Keratinocyte (primary cell): ENCODE results near the gene CRADD. TPM values are rescaled to one million over a fixed set of nuclear protein-coding genes. Genes with fewer than 3 reads are reported as not detected.

Experiments
- DNase-seq: peaks from one replicate; pipeline ENCODE4 v3.0.0-alpha.2; 2011; ENCODE audit warnings: low read depth, missing footprints, low spot score
- FAIRE-seq: peaks from 2 replicates; lab custom pipeline; 2011; peaks lifted over from hg19 to GRCh38; lab: Jason Lieb, UNC
- H2AFZ ChIP-seq: 2 replicates; pipeline ENCODE4 v1.6.0; 2012; ENCODE audit warnings: low read length, control low read depth, inconsistent platforms; ENCODE audit not compliant: control insufficient read depth
- H3K27ac ChIP-seq: 2 replicates; pipeline ENCODE4 v1.5.1; 2011; ENCODE audit warnings: low read length; ENCODE audit not compliant: control insufficient read depth, insufficient read depth
- H3K27me3 ChIP-seq: 3 replicates; pipeline ENCODE4 v1.6.0; 2011; ENCODE audit warnings: low read length; ENCODE audit not compliant: control insufficient read depth, insufficient read depth; ENCODE audit errors: extremely low read depth
- H3K36me3 ChIP-seq, 2 experiments: 2 replicates in 1 of 2; 3 replicates in 1 of 2; pipeline ENCODE4 v1.5.1; 2011; ENCODE audit warnings: low read length in 2 of 2, mild to moderate bottlenecking in 1 of 2; ENCODE audit not compliant: control insufficient read depth in 2 of 2, insufficient read depth in 2 of 2; ENCODE audit errors: extremely low read depth in 1 of 2
- H3K4me1 ChIP-seq: 3 replicates; pipeline ENCODE4 v1.5.1; 2011; ENCODE audit warnings: low read length; ENCODE audit not compliant: control insufficient read depth, insufficient read depth; ENCODE audit errors: extremely low read depth
- H3K4me2 ChIP-seq: 3 replicates; pipeline ENCODE4 v1.6.0; 2011; ENCODE audit warnings: low read depth, low read length; ENCODE audit not compliant: control insufficient read depth, insufficient read depth; ENCODE audit errors: extremely low read depth
- H3K4me3 ChIP-seq, 3 experiments: fragments of 200-600 bp in 1 of 3; sonication (generic) in 1 of 3; 2 replicates in 2 of 3; 3 replicates in 1 of 3; pipeline ENCODE4 v1.5.1; 2011 to 2016; ENCODE audit warnings: low read length in 3 of 3, mild to moderate bottlenecking in 3 of 3, control low read depth in 2 of 3, inconsistent platforms in 1 of 3, low read depth in 1 of 3, mixed read lengths in 1 of 3, mixed run types in 1 of 3, moderate library complexity in 1 of 3; ENCODE audit not compliant: control insufficient read depth in 2 of 3, insufficient read depth in 2 of 3; ENCODE audit errors: extremely low read depth in 1 of 3
- H3K79me2 ChIP-seq: 2 replicates; pipeline ENCODE4 v1.6.0; 2012; ENCODE audit warnings: low read length; ENCODE audit not compliant: control insufficient read depth, insufficient read depth
- H3K9ac ChIP-seq: 3 replicates; pipeline ENCODE4 v1.6.0; 2011; ENCODE audit warnings: low read length; ENCODE audit not compliant: control insufficient read depth, insufficient read depth; ENCODE audit errors: extremely low read depth
- H3K9me1 ChIP-seq: 3 replicates; pipeline ENCODE4 v1.6.0; 2011; ENCODE audit warnings: low read length; ENCODE audit not compliant: control insufficient read depth, insufficient read depth; ENCODE audit errors: extremely low read depth
- H3K9me3 ChIP-seq: 2 replicates; pipeline ENCODE4 v1.5.1; 2012; ENCODE audit warnings: low read depth, low read length; ENCODE audit not compliant: control insufficient read depth
- H4K20me1 ChIP-seq: 3 replicates; pipeline ENCODE4 v1.6.0; 2011; ENCODE audit warnings: low read length; ENCODE audit not compliant: control insufficient read depth, insufficient read depth; ENCODE audit errors: extremely low read depth
- EZH2 ChIP-seq: IDR thresholded peaks from one replicate; pipeline ENCODE4 v1.6.1; 2012; ENCODE audit warnings: inconsistent platforms, mild to moderate bottlenecking, low read length, moderate library complexity
- dilution Hi-C: fragments of 300-500 bp; cut with MboI; formaldehyde crosslinking; loops from one replicate; pipeline ENCODE4 v1.7.0; 2020; ENCODE audit warnings: low sequenced_read_pairs; ENCODE audit not compliant: extremely low pct_ligation_motif_present
- polyA plus RNA-seq, 5 experiments: library from polyadenylated mRNA; depleted of rRNA in 3 of 5; stranded (reverse) in 3 of 5; stranded (forward) in 1 of 5; unstranded in 1 of 5; fragments of >200 nt; gene quantifications; 1 replicate in 1 of 5; 2 replicates in 3 of 5; 3 replicates in 1 of 5; pipeline versions ENCODE4 v1.2.1 to v1.2.3, GENCODE V29; 2011 to 2012; ENCODE audit warnings: missing spikeins in 2 of 5, low read depth in 1 of 5, low replicate concordance in 1 of 5
- TF ChIP-seq, protein P1 (sequence below), 3 experiments: IDR thresholded peaks in 1 of 3; conservative IDR thresholded peaks in 1 of 3; optimal IDR thresholded peaks in 1 of 3; 2 replicates in 2 of 3; 3 replicates in 1 of 3; pipeline versions ENCODE3 to v1.5.1; 2011; ENCODE audit warnings: low read length in 3 of 3, mild to moderate bottlenecking in 3 of 3, moderate library complexity in 2 of 3, control low read depth in 1 of 3, inconsistent platforms in 1 of 3; ENCODE audit not compliant: insufficient read depth in 2 of 3; ENCODE audit errors: extremely low read depth in 1 of 3

The CRADD gene
- polyA plus RNA-seq, 1 donor (not counting 4 experiments of a cell fraction or from before 2014, with no cell fraction given) = 11.2 TPM

GRCh38 chr12:93921521-93921920 is 244.3 kb downstream of the CRADD start:
- Histone ChIP-seq H3K9me3 (no peaks in the 10 kb centered on the region), H3K36me3 (no peaks in the 10 kb centered on the region), H3K4me2 (no peak overlapping the region), H3K9me1 (no peaks in the 10 kb centered on the region), H3K4me3 (no peak overlapping the region), H3K27ac (no peak overlapping the region), H3K79me2 (no peaks in the 10 kb centered on the region), H4K20me1 (no peaks in the 10 kb centered on the region), H3K9ac (no peak overlapping the region), H3K27me3 (no peaks in the 10 kb centered on the region), H2AFZ (no peak overlapping the region), H3K4me1 (peaks cover 2% of the 10 kb centered on the region)
- FAIRE-seq (no peak), DNase-seq (no peak)
- dilution Hi-C loops = no loop called here
- TF ChIP-seq EZH2 = no peak
- TF ChIP-seq, protein P1, sequence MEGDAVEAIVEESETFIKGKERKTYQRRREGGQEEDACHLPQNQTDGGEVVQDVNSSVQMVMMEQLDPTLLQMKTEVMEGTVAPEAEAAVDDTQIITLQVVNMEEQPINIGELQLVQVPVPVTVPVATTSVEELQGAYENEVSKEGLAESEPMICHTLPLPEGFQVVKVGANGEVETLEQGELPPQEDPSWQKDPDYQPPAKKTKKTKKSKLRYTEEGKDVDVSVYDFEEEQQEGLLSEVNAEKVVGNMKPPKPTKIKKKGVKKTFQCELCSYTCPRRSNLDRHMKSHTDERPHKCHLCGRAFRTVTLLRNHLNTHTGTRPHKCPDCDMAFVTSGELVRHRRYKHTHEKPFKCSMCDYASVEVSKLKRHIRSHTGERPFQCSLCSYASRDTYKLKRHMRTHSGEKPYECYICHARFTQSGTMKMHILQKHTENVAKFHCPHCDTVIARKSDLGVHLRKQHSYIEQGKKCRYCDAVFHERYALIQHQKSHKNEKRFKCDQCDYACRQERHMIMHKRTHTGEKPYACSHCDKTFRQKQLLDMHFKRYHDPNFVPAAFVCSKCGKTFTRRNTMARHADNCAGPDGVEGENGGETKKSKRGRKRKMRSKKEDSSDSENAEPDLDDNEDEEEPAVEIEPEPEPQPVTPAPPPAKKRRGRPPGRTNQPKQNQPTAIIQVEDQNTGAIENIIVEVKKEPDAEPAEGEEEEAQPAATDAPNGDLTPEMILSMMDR (optimal IDR thresholded peaks at IDR 0.05 in 1 of 3, IDR thresholded peaks at IDR 0.05 in 1 of 3, conservative IDR thresholded peaks at IDR 0.05 in 1 of 3; ENCODE audit: extremely low read depth in 1 of 3, insufficient read depth in 2 of 3, low read length in 3 of 3) = no peak

GRCh38 chr12:93922583-93923006 is 245.4 kb downstream of the CRADD start:
- H3K27me3 ChIP-seq = no peaks in the 10 kb centered on the region
- no peak for FAIRE-seq

More at GRCh38 chr12:93922583-93923006, 245.4 kb downstream of the CRADD start:
- dilution Hi-C loops = no loop called here
- no peaks in the 10 kb centered on the region for H3K4me1 ChIP-seq
- no peak overlapping the region for H3K9ac ChIP-seq
- DNase-seq = no peak
- no peaks in the 10 kb centered on the region for H3K9me3 ChIP-seq
- no peaks in the 10 kb centered on the region for H4K20me1 ChIP-seq
- no peak overlapping the region for H2AFZ ChIP-seq
- H3K4me2 ChIP-seq = no peak overlapping the region
- no peaks in the 10 kb centered on the region for H3K79me2 ChIP-seq
- no peaks in the 10 kb centered on the region for H3K9me1 ChIP-seq
- TF ChIP-seq, protein P1 (optimal IDR thresholded peaks at IDR 0.05 in 1 of 3, IDR thresholded peaks at IDR 0.05 in 1 of 3, conservative IDR thresholded peaks at IDR 0.05 in 1 of 3; ENCODE audit: extremely low read depth in 1 of 3, insufficient read depth in 2 of 3, low read length in 3 of 3) = no peak
- TF ChIP-seq EZH2 = no peak
- H3K36me3 ChIP-seq = no peaks in the 10 kb centered on the region
- no peak overlapping the region for H3K4me3 ChIP-seq
- H3K27ac ChIP-seq = no peak overlapping the region
